Gastroesophageal sphincter (tissue), 4 donors: ENCODE measurements around the gene MDGA2. TPM values are rescaled to one million over a fixed set of nuclear protein-coding genes. Genes with fewer than 3 reads are reported as not detected.
"Not testable (repeated sequence)": the region's sequence is repeated elsewhere in the genome, so short reads cannot be mapped to it uniquely, and the experiment has no call there.

ENCODE experiments used
- ATAC-seq: fragments of 150-250 bp; one replicate; pipeline ENCODE4 v1.9.1; 2016; ENCODE audit warnings: mild to moderate bottlenecking, moderate library complexity
- H3K27ac ChIP-seq, 4 donors: fragments of 200-600 bp; sonication (generic) in 3 of 4; 1 replicate in 3 of 4; 2 replicates in 1 of 4; pipeline ENCODE4 v1.5.1; 2016 to 2019
- H3K27me3 ChIP-seq: fragments of 200-600 bp; sonication (generic); one replicate; pipeline ENCODE4 v1.5.1; 2019
- H3K36me3 ChIP-seq, 2 donors: fragments of 200-600 bp; sonication (generic); one replicate each; pipeline ENCODE4 v1.5.1; 2019; ENCODE audit warnings: control low read depth in 1 of 2
- H3K4me1 ChIP-seq, 3 donors: fragments of 200-600 bp; sonication (generic); 1 replicate in 2 of 3; 2 replicates in 1 of 3; pipeline ENCODE4 v1.5.1; 2016 to 2019; ENCODE audit warnings: control low read depth in 2 of 3
- H3K4me3 ChIP-seq, 2 donors: fragments of 200-600 bp; sonication (generic); one replicate each; pipeline ENCODE4 v1.5.1; 2019; ENCODE audit warnings: mild to moderate bottlenecking in 1 of 2, moderate library complexity in 1 of 2
- H3K9me3 ChIP-seq, 3 donors: fragments of 200-600 bp; sonication (generic); one replicate each; pipeline ENCODE4 v1.5.1; 2017 to 2019; ENCODE audit warnings: control low read depth in 2 of 3
- EP300 ChIP-seq: sonication (generic); formaldehyde crosslinking; IDR thresholded peaks from one replicate; pipeline ENCODE4 v1.6.1; 2017; ENCODE audit warnings: antibody characterized with exemption, mild to moderate bottlenecking
- POLR2A ChIP-seq, 2 donors: fragments of 450-650 bp; IDR thresholded peaks; one replicate each; pipeline ENCODE4 v1.6.1; 2017; ENCODE audit warnings: antibody characterized with exemption in 2 of 2, mild to moderate bottlenecking in 2 of 2, moderate library complexity in 1 of 2
- POLR2AphosphoS5 ChIP-seq: sonication (generic); formaldehyde crosslinking; IDR thresholded peaks from one replicate; pipeline ENCODE4 v1.6.1; 2017; ENCODE audit warnings: antibody characterized with exemption
- WGBS, 2 donors: methylation state at CpG; one replicate each; pipeline ENCODE4 v1.1.5; 2018; ENCODE audit warnings: low coverage in 1 of 2; 5-methylcytosine and 5-hydroxymethylcytosine counted together
- total RNA-seq, 4 donors: library from RNA; depleted of rRNA; stranded (reverse); fragments of >200 nt; gene quantifications; one replicate each; pipeline ENCODE4 v1.1.0, GENCODE V29; 2016
- TF ChIP-seq, protein P1 (sequence below), 4 experiments: fragments of 200-600 bp in 2 of 4; fragments of 450-650 bp in 2 of 4; sonication (generic) in 1 of 4; IDR thresholded peaks; one replicate each; pipeline ENCODE4 v1.5.1; 2017 to 2019; ENCODE audit warnings: antibody characterized with exemption in 4 of 4, mild to moderate bottlenecking in 2 of 4, moderate library complexity in 2 of 4

MDGA2 gene
- total RNA-seq, 4 donors from 2014 or later, result 0.40 TPM; not detected in 3

DNA sequence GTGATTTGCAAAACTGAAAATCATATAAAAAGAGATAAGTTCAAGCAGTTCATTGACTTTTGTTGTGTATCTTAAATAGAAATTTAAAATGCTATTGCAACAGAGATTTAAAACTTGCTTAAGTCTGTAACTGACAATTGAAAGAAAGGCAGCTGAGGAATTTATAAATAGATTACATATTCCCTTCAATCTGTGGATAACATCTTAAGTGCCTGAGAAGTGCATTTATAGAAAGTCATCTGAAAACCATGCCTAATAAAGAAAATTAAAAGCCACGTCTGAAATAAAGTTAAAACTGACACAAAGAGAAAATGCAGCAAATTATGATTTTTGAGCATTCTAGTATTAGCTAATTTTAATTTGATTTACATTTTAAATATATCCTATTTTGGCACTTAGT, 479.8 kb downstream of the MDGA2 start:
- H3K4me1 ChIP-seq, result no peaks in the 10 kb centered on the region
- H3K36me3 ChIP-seq, result no peaks in the 10 kb centered on the region
- TF ChIP-seq POLR2AphosphoS5 (no peak), POLR2A (IDR thresholded peaks at IDR 0.05) (no peak), EP300 (no peak)
- TF ChIP-seq, protein P1, sequence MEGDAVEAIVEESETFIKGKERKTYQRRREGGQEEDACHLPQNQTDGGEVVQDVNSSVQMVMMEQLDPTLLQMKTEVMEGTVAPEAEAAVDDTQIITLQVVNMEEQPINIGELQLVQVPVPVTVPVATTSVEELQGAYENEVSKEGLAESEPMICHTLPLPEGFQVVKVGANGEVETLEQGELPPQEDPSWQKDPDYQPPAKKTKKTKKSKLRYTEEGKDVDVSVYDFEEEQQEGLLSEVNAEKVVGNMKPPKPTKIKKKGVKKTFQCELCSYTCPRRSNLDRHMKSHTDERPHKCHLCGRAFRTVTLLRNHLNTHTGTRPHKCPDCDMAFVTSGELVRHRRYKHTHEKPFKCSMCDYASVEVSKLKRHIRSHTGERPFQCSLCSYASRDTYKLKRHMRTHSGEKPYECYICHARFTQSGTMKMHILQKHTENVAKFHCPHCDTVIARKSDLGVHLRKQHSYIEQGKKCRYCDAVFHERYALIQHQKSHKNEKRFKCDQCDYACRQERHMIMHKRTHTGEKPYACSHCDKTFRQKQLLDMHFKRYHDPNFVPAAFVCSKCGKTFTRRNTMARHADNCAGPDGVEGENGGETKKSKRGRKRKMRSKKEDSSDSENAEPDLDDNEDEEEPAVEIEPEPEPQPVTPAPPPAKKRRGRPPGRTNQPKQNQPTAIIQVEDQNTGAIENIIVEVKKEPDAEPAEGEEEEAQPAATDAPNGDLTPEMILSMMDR (IDR thresholded peaks at IDR 0.05), result no peak
- H3K4me3 ChIP-seq, result no peak overlapping the region
- no peak for ATAC-seq
- WGBS, 2 donors, result 44 to 58% methylated on average over 1 of the region's 1 CpG
- H3K9me3 ChIP-seq, result no peaks in the 10 kb centered on the region
- no peaks in the 10 kb centered on the region for H3K27me3 ChIP-seq
- no peak overlapping the region for H3K27ac ChIP-seq

DNA sequence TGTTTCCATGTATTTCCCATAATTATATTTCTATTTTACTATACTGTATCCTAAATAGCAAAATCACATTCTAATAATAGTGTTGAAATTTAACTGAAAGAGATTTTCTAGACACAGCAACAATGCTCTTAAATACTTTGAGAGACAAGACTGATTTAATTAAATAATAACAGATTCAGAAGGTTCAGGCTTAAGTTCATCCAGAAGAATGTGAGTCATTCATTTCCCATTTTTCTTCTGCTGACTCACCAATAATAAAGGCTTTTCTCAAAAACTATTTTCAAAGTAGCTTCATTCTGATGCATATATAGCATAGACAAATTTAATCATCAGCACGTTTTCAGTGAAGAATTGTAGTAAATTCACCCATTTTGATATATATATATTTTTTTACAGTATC, 481.4 kb downstream of the MDGA2 start:
- 30 to 36% methylated on average over 1 of the region's 1 CpG for WGBS, 2 donors
- no peak for ATAC-seq
- Histone ChIP-seq H3K9me3 (no peaks in the 10 kb centered on the region), H3K4me3 (no peak overlapping the region), H3K36me3 (no peaks in the 10 kb centered on the region), H3K4me1 (no peaks in the 10 kb centered on the region), H3K27me3 (no peaks in the 10 kb centered on the region), H3K27ac (no peak overlapping the region)
- TF ChIP-seq, protein P1 (IDR thresholded peaks at IDR 0.05), result no peak
- TF ChIP-seq POLR2A (IDR thresholded peaks at IDR 0.05) (no peak), POLR2AphosphoS5 (no peak), EP300 (no peak)

DNA sequence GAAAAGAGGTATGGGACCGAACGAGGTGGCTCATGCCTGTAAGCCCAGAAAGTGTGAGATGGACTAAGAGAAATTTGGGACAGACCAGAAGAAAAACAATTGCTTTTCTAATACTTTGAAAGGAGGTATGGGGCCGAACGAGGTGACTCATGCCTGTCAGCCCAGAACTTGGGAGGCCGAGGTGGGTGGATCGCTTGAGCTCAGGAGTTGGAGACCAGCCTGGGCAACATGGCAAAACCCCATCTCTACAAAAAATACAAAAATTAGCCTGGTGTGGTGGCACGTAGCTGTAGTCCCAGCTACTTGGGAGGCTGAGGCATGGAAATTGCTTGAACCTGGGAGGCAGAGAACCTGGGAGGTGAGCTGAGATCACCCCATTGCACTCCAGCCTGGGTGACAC, 483.2 kb downstream of the MDGA2 start:
- not testable (repeated sequence) for H3K27ac ChIP-seq, H3K36me3 ChIP-seq, H3K4me3 ChIP-seq, H3K4me1 ChIP-seq, H3K27me3 ChIP-seq, ATAC-seq, H3K9me3 ChIP-seq
- WGBS, 2 donors, result 75 to 80% methylated on average over 6 to 7 of the region's 7 CpGs

DNA sequence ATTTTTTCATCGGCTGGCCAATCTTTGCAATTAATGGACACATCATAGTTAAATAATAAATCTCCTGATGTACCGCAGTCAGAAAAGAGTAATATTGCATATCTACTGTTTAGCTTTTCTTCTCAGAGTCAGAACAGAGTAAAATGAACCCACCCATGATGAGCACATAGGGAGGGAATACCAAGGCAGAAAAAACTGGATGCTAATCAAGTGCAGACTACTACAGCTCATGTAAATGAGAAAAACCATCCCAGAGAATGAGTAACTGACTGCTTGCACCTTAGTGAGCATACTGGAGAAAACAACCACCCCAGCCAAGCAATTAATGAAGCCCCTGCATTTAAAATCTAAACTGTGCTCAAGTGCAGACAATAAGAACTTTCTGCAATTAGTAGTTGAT, 483.7 kb downstream of the MDGA2 start:
- H3K9me3 ChIP-seq, result no peaks in the 10 kb centered on the region
- no peak for ATAC-seq
- WGBS, 2 donors, result 58 to 81% methylated on average over 2 of the region's 2 CpGs
- H3K4me1 ChIP-seq, result no peaks in the 10 kb centered on the region
- no peak overlapping the region for H3K4me3 ChIP-seq
- no peaks in the 10 kb centered on the region for H3K36me3 ChIP-seq
- no peak overlapping the region for H3K27ac ChIP-seq
- H3K27me3 ChIP-seq, result no peaks in the 10 kb centered on the region
- no peak for TF ChIP-seq EP300
- no peak for TF ChIP-seq POLR2A (IDR thresholded peaks at IDR 0.05)
- no peak for TF ChIP-seq POLR2AphosphoS5
- TF ChIP-seq, protein P1 (IDR thresholded peaks at IDR 0.05), result no peak

DNA sequence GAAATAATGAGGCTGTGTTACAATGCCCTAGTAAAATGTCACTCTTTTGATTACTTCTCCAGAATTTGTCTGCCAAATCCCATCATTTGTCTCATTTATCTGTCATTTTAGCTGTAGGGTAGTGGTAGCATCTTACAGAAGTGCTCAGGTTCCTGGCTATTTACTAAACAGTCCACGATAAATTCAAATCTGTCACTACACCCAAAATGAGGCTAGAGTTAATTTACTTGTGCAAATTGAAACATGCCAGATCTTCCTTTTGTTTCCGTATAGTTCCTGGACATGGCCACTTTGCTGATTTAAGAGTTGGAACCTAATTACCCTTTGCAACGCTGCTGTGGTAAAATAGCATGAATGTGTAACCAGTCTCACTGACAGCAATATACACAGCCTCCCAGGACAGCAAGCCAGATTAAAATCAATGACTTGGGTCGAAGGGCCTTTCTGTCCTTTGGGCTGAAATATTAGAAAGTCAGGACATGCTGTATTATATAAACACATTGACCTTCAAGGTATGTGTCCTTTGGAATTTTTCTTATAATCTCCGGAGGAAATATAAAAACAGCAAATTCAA, 485.4 kb downstream of the MDGA2 start:
- no peak overlapping the region for H3K4me3 ChIP-seq
- no peaks in the 10 kb centered on the region for H3K4me1 ChIP-seq
- H3K27me3 ChIP-seq, result no peaks in the 10 kb centered on the region
- H3K36me3 ChIP-seq, result no peaks in the 10 kb centered on the region
- TF ChIP-seq POLR2AphosphoS5 (no peak), POLR2A (IDR thresholded peaks at IDR 0.05) (no peak), EP300 (no peak)
- TF ChIP-seq, protein P1 (IDR thresholded peaks at IDR 0.05), result no peak
- H3K27ac ChIP-seq, result no peak overlapping the region
- 70 to 83% methylated on average over 4 to 5 of the region's 5 CpGs for WGBS, 2 donors
- ATAC-seq, result no peak
- H3K9me3 ChIP-seq, result no peaks in the 10 kb centered on the region
